ENCODE data around the gene CES2.
"Not testable (repeated sequence)": the region's sequence is repeated elsewhere in the genome, so short reads cannot be mapped to it uniquely, and the experiment has no call there.

The CES2 gene

GRCh38 chr16:66952430-66953110, 17.3 kb downstream of the CES2 start:
- in situ Hi-C loops (cut with MboI; ENCODE audit: low sequenced_read_pairs) = no loop called here

- in situ Hi-C loops (cut with MboI; ENCODE audit: low sequenced_read_pairs) = no loop called here
These were observed 18.3 kb downstream of the CES2 start for GRCh38 chr16:66953462-66954096.

DNA sequence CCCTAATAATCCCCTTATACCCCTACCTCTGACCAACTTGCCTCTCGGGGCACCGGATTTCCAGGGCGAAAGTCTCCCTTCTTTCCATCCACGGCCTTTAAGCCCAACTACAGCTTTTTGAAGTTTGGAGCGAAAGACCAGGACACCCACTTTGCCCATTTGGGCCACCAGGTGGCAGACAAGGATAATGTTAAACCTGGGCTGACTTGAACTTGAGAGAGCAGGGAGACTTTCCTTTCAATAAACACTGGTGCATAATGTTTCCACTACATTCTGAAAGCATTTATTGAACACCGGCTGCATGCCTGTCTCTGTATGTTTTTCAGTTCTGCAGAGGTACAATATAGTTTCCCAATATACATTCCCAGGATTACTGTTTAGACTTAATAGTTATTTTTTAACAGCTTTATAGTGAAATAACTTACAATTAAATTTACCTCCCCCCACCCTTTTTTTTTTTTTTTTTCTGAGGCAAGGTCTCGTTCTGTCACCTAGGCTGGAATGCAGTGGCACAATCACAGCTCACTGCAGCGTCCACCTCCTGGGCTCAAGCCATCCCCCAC, 18.9 kb downstream of the CES2 start:
- in situ Hi-C loops (cut with MboI; ENCODE audit: low sequenced_read_pairs) = no loop called here

DNA sequence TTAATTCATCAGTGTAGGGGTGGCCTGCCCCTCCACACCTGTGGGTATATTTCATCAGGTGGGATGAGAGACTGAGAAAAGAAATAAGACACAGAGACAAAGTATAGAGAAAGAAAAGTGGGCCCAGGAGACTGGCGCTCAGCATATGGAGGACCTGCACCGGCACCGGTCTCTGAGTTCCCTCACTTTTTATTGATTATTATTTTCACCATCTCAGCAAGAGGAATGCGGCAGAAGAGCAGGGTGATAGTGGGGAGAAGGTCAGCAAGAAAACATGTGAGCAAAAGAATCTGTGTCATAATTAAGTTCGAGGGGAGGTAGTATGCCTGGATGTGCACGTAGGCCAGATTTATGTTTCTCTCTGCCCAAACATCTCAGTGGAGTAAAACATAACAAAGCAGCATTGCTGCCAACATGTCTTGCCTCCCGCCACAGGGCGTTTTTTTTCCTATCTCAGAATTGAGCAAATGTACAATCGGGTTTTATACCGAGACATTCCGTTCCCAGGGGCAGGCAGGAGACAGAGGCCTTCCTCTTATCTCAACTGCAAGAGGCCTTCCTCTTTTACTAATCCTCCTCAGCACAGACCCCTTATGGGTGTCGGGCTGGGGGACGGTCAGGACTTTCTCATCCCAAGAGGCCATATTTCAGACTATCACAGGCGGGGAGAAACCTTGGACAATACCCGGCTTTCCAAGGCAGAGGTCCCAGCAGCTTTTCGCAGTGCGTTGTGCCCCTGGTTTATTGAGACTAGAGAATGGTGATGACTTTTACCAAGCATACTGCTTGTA, 20.2 kb downstream of the CES2 start:
- in situ Hi-C loops (cut with MboI; ENCODE audit: low sequenced_read_pairs) = not testable (repeated sequence)

GRCh38 chr16:66956154-66956457, 20.8 kb downstream of the CES2 start:
- in situ Hi-C loops (cut with MboI; ENCODE audit: low sequenced_read_pairs) = not testable (repeated sequence)

- in situ Hi-C loops (cut with MboI; ENCODE audit: low sequenced_read_pairs) = no loop called here
These were observed 23.8 kb downstream of the CES2 start for GRCh38 chr16:66958857-66959703.

GRCh38 chr16:66959704-66960161, 24.4 kb downstream of the CES2 start:
- in situ Hi-C loops (cut with MboI; ENCODE audit: low sequenced_read_pairs) = no loop called here

DNA sequence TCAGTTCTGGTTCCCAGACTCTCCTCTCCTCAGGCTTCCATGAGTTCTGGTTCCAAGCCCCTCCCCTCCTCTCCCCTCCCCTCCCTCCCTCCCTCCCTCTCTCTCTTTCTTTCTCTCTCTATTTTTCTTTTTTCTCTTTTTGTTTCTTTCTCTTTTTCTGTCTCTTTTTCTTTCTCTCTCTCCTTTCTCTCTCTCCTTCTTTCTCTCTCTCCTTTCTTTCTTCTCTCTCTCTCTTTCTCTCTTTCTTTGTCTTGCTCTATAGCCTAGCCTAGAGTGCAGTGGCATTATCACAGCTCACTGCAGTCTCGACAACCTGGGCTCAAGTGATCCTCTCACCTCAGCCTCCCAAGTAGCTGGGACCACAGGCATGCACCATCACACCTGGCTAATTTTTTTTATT, 25.0 kb downstream of the CES2 start:
- in situ Hi-C loops (cut with MboI; ENCODE audit: low sequenced_read_pairs) = no loop called here

DNA sequence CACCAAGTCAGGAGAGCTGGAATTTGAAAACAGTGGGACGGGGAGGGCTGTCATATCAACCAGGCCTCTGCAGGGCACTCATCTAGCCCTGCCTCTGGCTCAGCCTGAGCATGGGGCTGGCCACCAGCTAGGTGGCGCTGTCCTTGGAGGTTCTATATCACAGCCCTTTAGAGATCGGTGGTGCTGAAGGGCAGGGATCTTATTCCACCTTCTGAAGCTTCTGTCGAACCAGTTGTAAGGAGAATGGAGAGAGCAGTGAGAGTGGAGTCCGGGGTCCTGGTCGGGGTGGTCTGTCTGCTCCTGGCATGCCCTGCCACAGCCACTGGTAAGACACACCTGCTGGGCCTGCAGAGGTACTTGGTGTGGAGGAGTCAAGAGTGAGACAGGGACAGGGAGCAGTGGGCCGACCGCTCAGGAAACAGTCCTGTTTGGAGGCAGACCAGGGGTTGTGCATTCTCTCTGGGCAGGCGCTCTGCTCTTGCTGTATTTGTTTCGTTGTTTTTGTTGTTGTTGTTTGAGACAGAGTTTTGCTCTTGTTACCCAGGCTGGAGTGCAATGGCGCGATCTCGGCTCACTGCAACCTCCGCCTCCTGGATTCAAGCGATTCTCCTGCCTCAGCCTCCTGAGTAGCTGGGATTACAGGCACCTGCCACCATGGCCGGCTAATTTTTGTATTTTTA, 25.9 kb downstream of the CES2 start, which contains the start of gene CES3:
CES3 (plus strand) TSS at position 202 of the 680 bp plus-strand sequence; CDS start at position 244, 42 bp downstream.
- in situ Hi-C loops (cut with MboI; ENCODE audit: low sequenced_read_pairs) = no loop called here

GRCh38 chr16:66961914-66962313, 26.6 kb downstream of the CES2 start:
- in situ Hi-C loops (cut with MboI; ENCODE audit: low sequenced_read_pairs) = no loop called here

- in situ Hi-C loops (cut with MboI; ENCODE audit: low sequenced_read_pairs) = no loop called here
These were observed 28.7 kb downstream of the CES2 start for GRCh38 chr16:66964049-66964448.

DNA sequence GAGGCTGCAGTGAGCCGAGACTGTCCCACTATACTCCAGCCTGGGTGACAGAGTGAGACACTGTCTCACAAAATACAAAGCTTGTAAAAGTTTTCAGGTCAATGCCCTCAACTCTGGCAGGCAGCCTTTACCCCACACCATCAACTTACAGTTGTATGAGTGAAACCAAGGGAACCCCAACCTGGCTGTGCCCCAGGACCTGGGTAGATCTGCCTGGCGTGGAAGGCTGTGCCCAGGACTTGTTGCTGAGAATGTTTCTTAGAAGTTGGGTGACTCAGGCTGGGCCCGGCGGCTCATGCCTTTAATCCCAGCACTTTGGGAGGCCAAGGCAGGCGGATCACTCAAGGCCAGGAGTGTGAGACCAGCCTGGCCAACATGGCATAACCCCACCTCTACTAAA, 33.5 kb downstream of the CES2 start:
- in situ Hi-C loops (cut with MboI; ENCODE audit: low sequenced_read_pairs) = no loop called here

DNA sequence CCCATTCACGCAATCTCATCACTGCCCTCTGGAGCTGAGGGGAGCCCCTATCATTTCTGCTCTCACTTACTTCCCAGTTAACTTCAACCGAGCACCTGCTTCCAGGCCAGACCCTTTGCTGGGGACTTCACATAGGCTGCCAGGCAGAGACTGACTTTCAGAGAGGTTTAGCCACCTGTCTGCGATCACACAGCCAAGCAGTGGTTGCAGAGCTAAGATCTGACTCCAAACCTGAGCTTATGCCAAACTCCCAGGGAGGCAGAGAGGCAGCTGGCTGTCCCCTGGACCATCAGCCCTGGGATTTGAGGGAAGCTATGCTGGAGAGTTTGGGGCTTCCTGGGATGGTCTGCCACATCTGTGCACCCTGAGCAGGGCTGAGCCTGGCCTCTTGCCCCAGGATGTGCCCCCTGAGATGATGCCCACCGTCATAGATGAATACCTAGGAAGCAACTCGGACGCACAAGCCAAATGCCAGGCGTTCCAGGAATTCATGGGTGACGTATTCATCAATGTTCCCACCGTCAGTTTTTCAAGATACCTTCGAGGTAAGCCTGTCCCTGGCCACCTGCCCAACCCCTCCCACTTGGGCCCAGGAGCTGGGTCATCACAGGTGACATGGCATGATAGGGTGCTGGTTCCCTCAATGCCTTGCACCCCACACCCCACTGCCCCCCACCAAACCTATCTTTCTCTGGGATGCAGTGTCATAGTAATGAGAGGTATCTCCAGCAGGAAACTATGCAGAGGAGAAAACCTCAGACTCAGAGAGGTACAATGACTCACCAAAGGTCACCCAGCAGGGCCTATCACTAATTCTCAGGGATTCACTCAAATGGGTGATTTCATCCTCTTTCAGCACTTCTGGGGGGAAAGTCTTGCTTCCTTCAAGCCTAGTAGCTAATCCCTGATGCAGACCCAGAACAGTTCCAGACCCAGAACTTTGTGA, 35.7 kb downstream of the CES2 start:
- in situ Hi-C loops (cut with MboI; ENCODE audit: low sequenced_read_pairs) = no loop called here

- in situ Hi-C loops (cut with MboI; ENCODE audit: low sequenced_read_pairs) = no loop called here
These were observed 37.7 kb downstream of the CES2 start for GRCh38 chr16:66972983-66973382.

DNA sequence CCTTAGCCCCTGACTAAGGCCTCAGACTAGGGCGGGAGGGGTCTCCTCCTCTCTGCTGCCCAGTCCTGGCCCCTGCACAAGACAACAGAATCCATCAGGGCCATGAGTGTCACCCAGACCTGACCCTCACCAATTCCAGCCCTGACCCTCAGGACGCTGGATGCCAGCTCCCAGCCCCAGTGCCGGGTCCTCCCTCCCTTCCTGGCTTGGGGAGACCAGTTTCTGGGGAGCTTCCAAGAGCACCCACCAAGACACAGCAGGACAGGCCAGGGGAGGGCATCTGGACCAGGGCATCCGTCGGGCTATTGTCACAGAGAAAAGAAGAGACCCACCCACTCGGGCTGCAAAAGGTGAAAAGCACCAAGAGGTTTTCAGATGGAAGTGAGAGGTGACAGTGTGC, 38.4 kb downstream of the CES2 start:
- in situ Hi-C loops (cut with MboI; ENCODE audit: low sequenced_read_pairs) = no loop called here

DNA sequence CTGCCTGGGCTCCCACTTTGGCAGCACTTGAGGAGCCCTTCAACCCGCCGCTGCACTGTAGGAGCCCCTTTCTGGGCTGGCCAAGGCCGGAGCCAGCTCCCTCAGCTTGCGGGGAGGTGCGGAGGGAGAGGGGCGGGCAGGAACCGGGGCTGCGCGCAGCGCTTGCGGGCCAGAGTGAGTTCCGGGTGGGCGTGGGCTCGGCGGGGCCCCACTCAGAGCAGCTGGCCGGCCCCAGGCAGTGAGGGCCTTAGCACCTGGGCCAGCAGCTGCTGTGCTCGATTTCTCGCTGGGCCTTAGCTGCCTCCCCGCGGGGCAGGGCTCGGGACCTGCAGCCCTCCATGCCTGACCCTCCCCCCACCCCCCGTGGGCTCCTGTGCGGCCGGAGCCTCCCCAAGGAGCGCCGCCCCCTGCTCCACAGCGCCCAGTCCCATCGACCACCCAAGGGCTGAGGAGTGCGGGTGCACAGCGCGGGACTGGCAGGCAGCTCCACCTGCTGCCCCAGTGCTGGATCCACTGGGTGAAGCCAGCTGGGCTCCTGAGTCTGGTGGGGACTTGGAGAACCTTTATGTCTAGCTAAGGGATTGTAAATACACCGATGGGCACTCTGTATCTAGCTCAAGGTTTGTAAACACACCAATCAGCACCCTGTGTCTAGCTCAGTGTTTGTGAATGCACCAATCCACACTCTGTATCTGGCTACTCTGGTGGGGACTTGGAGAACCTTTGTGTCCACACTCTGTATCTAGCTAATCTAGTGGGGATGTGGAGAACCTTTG, 39.0 kb downstream of the CES2 start:
- in situ Hi-C loops (cut with MboI; ENCODE audit: low sequenced_read_pairs) = not testable (repeated sequence)

- in situ Hi-C loops (cut with MboI; ENCODE audit: low sequenced_read_pairs) = not testable (repeated sequence)
These were observed 39.6 kb downstream of the CES2 start for GRCh38 chr16:66974932-66975246.

- in situ Hi-C loops (cut with MboI; ENCODE audit: low sequenced_read_pairs) = no loop called here
These were observed 40.1 kb downstream of the CES2 start for GRCh38 chr16:66975302-66975893.

Measured in hTERT RPE-1 (cell line).